Suprapubic skin (tissue), 4 donors: ENCODE measurements around the gene NOMO2. TPM values are rescaled to one million over a fixed set of nuclear protein-coding genes. Genes with fewer than 3 reads are reported as not detected.
"Not testable (repeated sequence)": the region's sequence is repeated elsewhere in the genome, so short reads cannot be mapped to it uniquely, and the experiment has no call there.

Experiments
- DNase-seq, 2 donors: peaks; one replicate each; pipeline ENCODE4 v3.0.0-alpha.2; 2019; ENCODE audit warnings: low spot score in 2 of 2
- H3K27ac ChIP-seq: fragments of 200-600 bp; sonication (generic); one replicate; pipeline ENCODE4 v1.5.1; 2019
- H3K27me3 ChIP-seq: fragments of 200-600 bp; sonication (generic); one replicate; pipeline ENCODE4 v1.5.1; 2019
- H3K36me3 ChIP-seq: fragments of 200-600 bp; sonication (generic); one replicate; pipeline ENCODE4 v1.5.1; 2019
- H3K4me1 ChIP-seq: fragments of 200-600 bp; sonication (generic); one replicate; pipeline ENCODE4 v1.5.1; 2019
- H3K4me3 ChIP-seq: fragments of 200-600 bp; sonication (generic); one replicate; pipeline ENCODE4 v1.5.1; 2019; ENCODE audit warnings: mild to moderate bottlenecking
- H3K9me3 ChIP-seq: fragments of 200-600 bp; sonication (generic); one replicate; pipeline ENCODE4 v1.5.1; 2019
- WGBS: methylation state at CpG from one replicate; pipeline ENCODE4 v1.1.5; 2018; 5-methylcytosine and 5-hydroxymethylcytosine counted together
- total RNA-seq, 4 donors: library from RNA; depleted of rRNA; stranded (reverse); fragments of >200 nt; gene quantifications; one replicate each; pipeline ENCODE4 v1.1.0, GENCODE V29; 2016

Gene NOMO2
- total RNA-seq, 4 donors from 2014 or later, result 48.3 to 66.5 (median 58.8) TPM

DNA sequence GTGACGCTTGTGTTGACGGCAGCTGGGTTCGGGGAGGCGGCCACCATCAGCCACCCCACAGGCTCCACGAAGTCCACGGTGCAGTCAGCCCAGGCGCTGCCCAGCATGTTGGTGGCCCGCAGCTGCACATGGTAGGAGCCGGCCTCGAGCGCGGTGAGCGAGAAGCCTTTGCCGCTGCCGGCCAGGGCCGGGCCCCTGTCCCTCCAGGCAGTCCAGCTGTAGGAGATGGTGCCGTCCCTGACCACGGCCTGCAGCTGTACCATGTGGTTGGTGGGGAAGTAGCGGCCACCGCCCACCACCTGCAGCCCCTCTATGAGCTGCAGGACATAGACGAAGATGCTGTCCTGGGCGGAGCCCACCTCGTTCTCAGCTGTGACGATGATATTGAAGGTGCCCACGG is 175.4 kb downstream of the NOMO2 start:
- H3K9me3 ChIP-seq, H3K36me3 ChIP-seq, H3K27me3 ChIP-seq, H3K4me1 ChIP-seq, H3K27ac ChIP-seq, H3K4me3 ChIP-seq, DNase-seq: not testable (repeated sequence)
- WGBS, result no CpG with 5 or more reads among the region's 25 CpGs

DNA sequence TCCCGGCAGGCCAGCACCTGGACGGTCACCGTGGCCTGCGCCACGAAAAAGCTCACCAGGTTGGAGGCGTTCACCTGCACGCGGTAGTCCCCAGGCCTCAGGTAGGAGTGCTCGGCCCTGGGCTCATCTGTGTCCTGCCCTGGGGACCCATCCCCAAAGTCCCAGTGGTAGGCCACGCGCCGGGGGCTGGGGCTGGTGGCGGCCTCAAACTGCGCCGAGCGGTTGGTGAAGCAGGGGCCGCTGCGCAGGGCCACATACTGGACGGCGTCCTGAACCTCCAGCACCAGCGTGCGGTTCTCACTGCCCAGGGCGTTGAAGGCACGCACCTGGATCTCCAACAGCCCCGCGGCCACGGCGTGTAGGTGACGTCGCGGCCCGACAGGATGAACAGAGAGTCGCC is 176.6 kb downstream of the NOMO2 start:
- H3K4me1 ChIP-seq, H3K4me3 ChIP-seq, H3K9me3 ChIP-seq, H3K27ac ChIP-seq, H3K36me3 ChIP-seq, H3K27me3 ChIP-seq, DNase-seq: not testable (repeated sequence)
- WGBS, result no CpG with 5 or more reads among the region's 33 CpGs

DNA sequence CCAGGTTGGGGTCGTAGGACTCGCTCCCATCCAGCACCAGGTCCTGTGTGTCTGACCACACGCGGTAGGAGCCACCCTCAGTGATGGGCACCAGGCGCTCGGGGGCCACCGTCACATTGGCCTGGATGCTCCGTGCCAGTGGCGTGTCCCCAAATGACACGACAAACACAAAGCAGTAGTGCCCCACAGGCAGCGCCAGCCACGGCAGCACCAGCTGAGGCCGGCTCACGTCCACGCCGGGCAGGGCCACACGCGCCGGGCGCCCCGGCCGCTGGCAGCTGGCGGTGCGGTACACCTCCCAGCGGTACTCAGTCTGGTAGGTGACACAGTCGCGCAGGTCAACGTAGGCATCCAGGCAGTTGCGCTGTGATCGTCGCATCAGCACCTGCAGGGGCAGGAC is 177.0 kb downstream of the NOMO2 start:
- DNase-seq, H3K27me3 ChIP-seq, H3K27ac ChIP-seq, H3K4me3 ChIP-seq, H3K4me1 ChIP-seq, H3K9me3 ChIP-seq, H3K36me3 ChIP-seq: not testable (repeated sequence)
- no CpG with 5 or more reads among the region's 31 CpGs for WGBS

DNA sequence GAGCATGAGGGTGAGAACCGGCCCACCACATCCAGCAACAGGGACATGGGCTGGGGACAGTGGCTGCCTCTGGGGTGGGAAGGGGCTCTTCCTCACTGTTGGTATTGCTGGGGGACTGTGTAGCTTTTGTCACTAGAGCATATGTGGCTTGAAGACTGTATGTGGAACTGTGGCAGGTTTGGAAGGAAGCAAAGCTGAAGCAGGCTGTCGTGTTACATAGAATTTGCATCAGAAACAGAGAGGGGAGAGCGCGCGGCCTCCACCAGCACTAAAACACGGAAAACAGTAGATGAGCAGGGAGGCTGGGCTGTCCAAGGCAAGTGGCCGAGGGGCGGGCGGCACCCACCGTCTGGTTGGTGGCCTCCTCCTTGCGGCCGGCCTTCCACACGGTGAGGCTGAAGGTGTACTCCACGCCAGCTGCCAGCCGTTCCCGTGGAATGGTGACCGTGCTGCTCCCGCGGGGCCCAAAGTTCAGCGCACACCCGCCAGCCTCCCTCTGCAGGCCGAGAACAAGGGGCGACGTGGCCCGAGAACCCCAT is 177.7 kb downstream of the NOMO2 start:
- H3K4me1 ChIP-seq, H3K36me3 ChIP-seq, H3K9me3 ChIP-seq, H3K27me3 ChIP-seq, DNase-seq, H3K4me3 ChIP-seq, H3K27ac ChIP-seq: not testable (repeated sequence)
- no CpG with 5 or more reads among the region's 25 CpGs for WGBS

DNA sequence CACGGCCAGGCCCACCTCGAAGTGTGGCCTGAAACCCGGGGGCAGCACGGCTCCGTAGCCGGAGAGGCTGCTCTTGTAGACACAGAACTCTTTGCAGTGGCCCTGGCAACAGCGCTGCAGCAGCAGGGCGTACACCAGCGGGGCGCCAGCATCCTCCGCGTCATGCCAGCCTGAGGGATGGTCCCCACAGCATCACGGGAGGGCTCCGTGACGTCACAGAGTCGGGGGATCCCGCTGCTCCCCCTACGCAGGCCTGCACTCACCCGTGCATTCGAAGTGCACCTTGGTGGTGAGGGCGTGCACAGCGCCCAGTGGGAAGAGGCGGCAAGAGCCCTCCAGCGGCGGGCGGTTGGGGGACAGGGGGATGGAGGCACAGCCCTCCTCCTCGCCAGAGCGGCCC is 179.2 kb downstream of the NOMO2 start:
- H3K27me3 ChIP-seq, H3K4me3 ChIP-seq, H3K9me3 ChIP-seq, H3K4me1 ChIP-seq, H3K27ac ChIP-seq, DNase-seq, H3K36me3 ChIP-seq: not testable (repeated sequence)
- no CpG with 5 or more reads among the region's 28 CpGs for WGBS

Other genes with a start within 250 kb of the NOMO2 start
- 10 to 100 TPM in 1 of 4 donors, 1 to 10 TPM in 2, not detected in 1; 1.6 to 20.2 (median 8.1) TPM for gene NPIPA8, start 225.4 kb downstream of the NOMO2 start, total RNA-seq
- 1,000 to 10,000 TPM in 3 of 4 donors, 100 to 1,000 TPM in 1; 871 to 2,360 (median 1,711) TPM for gene RPS15A, start 228.2 kb upstream of the NOMO2 start, total RNA-seq
- gene ARL6IP1, start 239.5 kb upstream of the NOMO2 start, total RNA-seq, result 100 to 1,000 TPM in 3 of 4 donors, 10 to 100 TPM in 1; 94.1 to 165 (median 124) TPM